SKM-1 treated with dmso at 0.1 percent for 144 hours (cell line): ENCODE results near the gene METTL27.
"Not testable (repeated sequence)": the region's sequence is repeated elsewhere in the genome, so short reads cannot be mapped to it uniquely, and the experiment has no call there.

ENCODE experiments used
- DNase-seq: peaks from one replicate; lab custom pipeline; 2025; ENCODE audit not compliant: unreplicated experiment; lab: John Stamatoyannopoulos, UW

METTL27 gene

GRCh38 chr7:73839290-73839689, 3.0 kb downstream of the METTL27 start:
- DNase-seq, result no peak

- no peak for DNase-seq
These were observed 3.7 kb downstream of the METTL27 start for GRCh38 chr7:73838642-73839041.

- not testable (repeated sequence) for DNase-seq
These were observed 5.1 kb downstream of the METTL27 start for GRCh38 chr7:73837167-73837566.

- no peak for DNase-seq
These were observed 7.6 kb downstream of the METTL27 start for GRCh38 chr7:73834626-73835191.

- no peak for DNase-seq
These were observed 8.9 kb downstream of the METTL27 start for GRCh38 chr7:73833251-73833919.

GRCh38 chr7:73832806-73833205, 9.5 kb downstream of the METTL27 start:
- DNase-seq, result no peak

- no peak for DNase-seq
These were observed 10.3 kb downstream of the METTL27 start for GRCh38 chr7:73831834-73832651.

- no peak for DNase-seq
These were observed 10.8 kb downstream of the METTL27 start for GRCh38 chr7:73831584-73831833.

GRCh38 chr7:73830681-73831583, 11.4 kb downstream of the METTL27 start, which contains the start of gene CLDN4:
TSS of gene CLDN4 (plus strand) at chr7:73830996. CDS start at chr7:73831202, 206 bp downstream.
- no peak for DNase-seq

GRCh38 chr7:73829921-73830680, 12.2 kb downstream of the METTL27 start:
- DNase-seq, result no peak

GRCh38 chr7:73829505-73829904, 12.8 kb downstream of the METTL27 start:
- DNase-seq, result no peak

- no peak for DNase-seq
These were observed 13.3 kb downstream of the METTL27 start for GRCh38 chr7:73828972-73829371.

GRCh38 chr7:73828107-73828803, 14.1 kb downstream of the METTL27 start:
- DNase-seq, result no peak

- no peak for DNase-seq
These were observed 14.7 kb downstream of the METTL27 start for GRCh38 chr7:73827567-73828106.

- no peak for DNase-seq
These were observed 17.3 kb downstream of the METTL27 start for GRCh38 chr7:73824986-73825385.

- no peak for DNase-seq
These were observed 18.3 kb downstream of the METTL27 start for GRCh38 chr7:73823873-73824592.

GRCh38 chr7:73823257-73823656, 19.1 kb downstream of the METTL27 start:
- DNase-seq, result no peak

GRCh38 chr7:73822319-73823173, 19.8 kb downstream of the METTL27 start:
- DNase-seq, result no peak
